Parathyroid adenoma (tissue), 2 donors: Measurements from ENCODE around the gene NOXA1.

Source experiments
- H2AFZ ChIP-seq: fragments of 300-600 bp; sonication (generic); one replicate; pipeline ENCODE4 v1.7.0; 2017; ENCODE audit warnings: antibody characterized with exemption, mild to moderate bottlenecking
- H3K27ac ChIP-seq: fragments of 300-600 bp; sonication (generic); one replicate; pipeline ENCODE4 v1.7.0; 2017
- H3K27me3 ChIP-seq: fragments of 300-600 bp; sonication (generic); one replicate; pipeline ENCODE4 v1.7.0; 2017; ENCODE audit warnings: low read length; ENCODE audit not compliant: control insufficient read depth, insufficient read depth
- H3K36me3 ChIP-seq: fragments of 300-600 bp; sonication (generic); one replicate; pipeline ENCODE4 v1.7.0; 2017; ENCODE audit warnings: low read length; ENCODE audit not compliant: control insufficient read depth, insufficient read depth
- H3K4me1 ChIP-seq: fragments of 300-600 bp; sonication (generic); one replicate; pipeline ENCODE4 v1.7.0; 2017; ENCODE audit warnings: control low read depth
- H3K4me2 ChIP-seq: fragments of 300-600 bp; sonication (generic); one replicate; pipeline ENCODE4 v1.7.0; 2017; ENCODE audit warnings: low read length
- H3K4me3 ChIP-seq: fragments of 300-600 bp; sonication (generic); one replicate; pipeline ENCODE4 v1.7.0; 2017; ENCODE audit warnings: low read depth, low read length
- H3K79me2 ChIP-seq: fragments of 300-600 bp; sonication (generic); one replicate; pipeline ENCODE4 v1.7.0; 2017; ENCODE audit warnings: control low read depth
- H3K9ac ChIP-seq: fragments of 300-600 bp; sonication (generic); one replicate; pipeline ENCODE4 v1.7.0; 2017; ENCODE audit warnings: mild to moderate bottlenecking
- H3K9me3 ChIP-seq: fragments of 300-600 bp; sonication (generic); one replicate; pipeline ENCODE4 v1.7.0; 2017; ENCODE audit warnings: low read length; ENCODE audit not compliant: control insufficient read depth
- CTCF ChIP-seq: fragments of 300-600 bp; sonication (generic); IDR thresholded peaks from one replicate; pipeline ENCODE4 v1.7.0; 2017; ENCODE audit warnings: antibody characterized with exemption, mild to moderate bottlenecking
- donor health status: primary hyperparathyroidism.

NOXA1 gene

GRCh38 chr9:137388589-137389427, 34.4 kb upstream of the NOXA1 start:
- H3K27ac ChIP-seq, result no peak overlapping the region
- no peaks in the 10 kb centered on the region for H3K27me3 ChIP-seq
- no peak for TF ChIP-seq CTCF

GRCh38 chr9:137389428-137389746, 33.8 kb upstream of the NOXA1 start:
- no peaks in the 10 kb centered on the region for H3K36me3 ChIP-seq

More at GRCh38 chr9:137388589-137389427, 34.4 kb upstream of the NOXA1 start:
- Histone ChIP-seq H3K36me3 (no peaks in the 10 kb centered on the region), H3K4me2 (no peak overlapping the region), H3K4me1 (no peaks in the 10 kb centered on the region), H2AFZ (no peak overlapping the region), H3K79me2 (no peaks in the 10 kb centered on the region), H3K4me3 (no peak overlapping the region), H3K9me3 (no peaks in the 10 kb centered on the region), H3K9ac (no peak overlapping the region)

GRCh38 chr9:137390553-137391410, 32.4 kb upstream of the NOXA1 start:
- Histone ChIP-seq H3K79me2 (no peaks in the 10 kb centered on the region), H3K27me3 (no peaks in the 10 kb centered on the region), H3K4me1 (no peaks in the 10 kb centered on the region), H2AFZ (no peak overlapping the region), H3K27ac (peak overlapping the region; percentile 60), H3K4me3 (no peak overlapping the region), H3K4me2 (no peak overlapping the region), H3K36me3 (no peaks in the 10 kb centered on the region), H3K9me3 (no peaks in the 10 kb centered on the region), H3K9ac (no peak overlapping the region)
- TF ChIP-seq CTCF, result no peak

More at GRCh38 chr9:137389428-137389746, 33.8 kb upstream of the NOXA1 start:
- H3K27me3 ChIP-seq, result no peaks in the 10 kb centered on the region
- no peak overlapping the region for H3K9ac ChIP-seq
- no peaks in the 10 kb centered on the region for H3K4me1 ChIP-seq
- no peaks in the 10 kb centered on the region for H3K9me3 ChIP-seq
- no peak overlapping the region for H3K4me3 ChIP-seq
- no peak overlapping the region for H3K4me2 ChIP-seq
- H3K79me2 ChIP-seq, result no peaks in the 10 kb centered on the region
- H3K27ac ChIP-seq, result no peak overlapping the region
- H2AFZ ChIP-seq, result no peak overlapping the region
- no peak for TF ChIP-seq CTCF

GRCh38 chr9:137391411-137391754, 31.8 kb upstream of the NOXA1 start:
- no peak for TF ChIP-seq CTCF
- no peak overlapping the region for H3K4me3 ChIP-seq
- H3K9ac ChIP-seq, result no peak overlapping the region
- H2AFZ ChIP-seq, result no peak overlapping the region
- H3K36me3 ChIP-seq, result no peaks in the 10 kb centered on the region
- no peaks in the 10 kb centered on the region for H3K27me3 ChIP-seq
- no peak overlapping the region for H3K4me2 ChIP-seq
- H3K79me2 ChIP-seq, result no peaks in the 10 kb centered on the region
- peak overlapping the region; percentile 60 for H3K27ac ChIP-seq
- no peaks in the 10 kb centered on the region for H3K4me1 ChIP-seq
- H3K9me3 ChIP-seq, result no peaks in the 10 kb centered on the region
